RWPE2 (cell line): ENCODE results near the gene UBE3B.

Experiments
- ATAC-seq: fragments of 200-7000 bp; cut with Tn5 transposase; 3 replicates; pipeline ENCODE4 v1.9.1; 2021; ENCODE audit warnings: low read depth
- DNase-seq: peaks from one replicate; pipeline ENCODE4 v3.0.0-alpha.2; 2020; ENCODE audit warnings: low spot score
- H3K27ac ChIP-seq: fragments of 450-650 bp; 2 replicates; pipeline ENCODE4 v1.5.1; 2017; ENCODE audit warnings: mild to moderate bottlenecking; ENCODE audit not compliant: poor library complexity, severe bottlenecking
- H3K27me3 ChIP-seq: fragments of 250-450 bp; sonication (Bioruptor Pico); 2 replicates; pipeline ENCODE4 v1.5.1; 2021; ENCODE audit warnings: mild to moderate bottlenecking, moderate library complexity; ENCODE audit not compliant: insufficient read depth, poor library complexity, severe bottlenecking
- H3K36me3 ChIP-seq: fragments of 250-450 bp; sonication (Bioruptor Pico); 2 replicates; pipeline ENCODE4 v1.5.1; 2020; ENCODE audit warnings: low read depth, mild to moderate bottlenecking, moderate library complexity
- H3K4me1 ChIP-seq: fragments of 250-450 bp; sonication (Bioruptor Pico); 2 replicates; pipeline ENCODE4 v1.5.1; 2021; ENCODE audit warnings: mild to moderate bottlenecking, moderate library complexity; ENCODE audit not compliant: insufficient read depth, poor library complexity, severe bottlenecking
- H3K4me3 ChIP-seq: fragments of 250-450 bp; sonication (Bioruptor Pico); 2 replicates; pipeline ENCODE4 v1.5.1; 2021; ENCODE audit warnings: mild to moderate bottlenecking, moderate library complexity; ENCODE audit not compliant: severe bottlenecking
- H3K9me3 ChIP-seq: fragments of 250-450 bp; sonication (Bioruptor Pico); 2 replicates; pipeline ENCODE4 v1.5.1; 2021; ENCODE audit warnings: mild to moderate bottlenecking, moderate library complexity; ENCODE audit not compliant: severe bottlenecking
- CTCF ChIP-seq: fragments of 450-650 bp; IDR thresholded peaks from one replicate; pipeline ENCODE4 v1.5.1; 2017; ENCODE audit warnings: mild to moderate bottlenecking, moderate library complexity; ENCODE audit not compliant: poor library complexity, severe bottlenecking

Gene UBE3B

GRCh38 chr12:109537136-109537535 lies 59.7 kb downstream of the UBE3B start:
- Histone ChIP-seq H3K27ac (no peak overlapping the region), H3K9me3 (no peaks in the 10 kb centered on the region), H3K27me3 (no peaks in the 10 kb centered on the region), H3K4me1 (no peaks in the 10 kb centered on the region), H3K4me3 (no peak overlapping the region), H3K36me3 (no peaks in the 10 kb centered on the region)
- ATAC-seq (no peak), DNase-seq (no peak)
- TF ChIP-seq CTCF, result no peak

- Histone ChIP-seq H3K4me1 (no peaks in the 10 kb centered on the region), H3K9me3 (no peaks in the 10 kb centered on the region), H3K27me3 (no peaks in the 10 kb centered on the region), H3K27ac (no peak overlapping the region), H3K4me3 (no peak overlapping the region), H3K36me3 (no peaks in the 10 kb centered on the region)
- ATAC-seq (no peak), DNase-seq (no peak)
- TF ChIP-seq CTCF, result no peak
These were observed 60.9 kb downstream of the UBE3B start for GRCh38 chr12:109538191-109538863.

- Histone ChIP-seq H3K9me3 (no peaks in the 10 kb centered on the region), H3K4me3 (no peak overlapping the region), H3K36me3 (no peaks in the 10 kb centered on the region), H3K27me3 (no peaks in the 10 kb centered on the region), H3K4me1 (no peaks in the 10 kb centered on the region), H3K27ac (no peak overlapping the region)
- TF ChIP-seq CTCF, result no peak
- DNase-seq (no peak), ATAC-seq (peak; percentile 46; the same call in 1 of the 3 replicates)
These were observed 62.1 kb downstream of the UBE3B start for GRCh38 chr12:109539508-109539907.

GRCh38 chr12:109540526-109541412 lies 63.3 kb downstream of the UBE3B start:
- Histone ChIP-seq H3K9me3 (no peaks in the 10 kb centered on the region), H3K27me3 (no peaks in the 10 kb centered on the region), H3K27ac (no peak overlapping the region), H3K36me3 (no peaks in the 10 kb centered on the region), H3K4me1 (peaks cover 2% of the 10 kb centered on the region), H3K4me3 (no peak overlapping the region)
- TF ChIP-seq CTCF, result no peak
- ATAC-seq (no peak), DNase-seq (no peak)

- Histone ChIP-seq H3K4me1 (peaks cover 5% of the 10 kb centered on the region), H3K4me3 (no peak overlapping the region), H3K27ac (no peak overlapping the region), H3K9me3 (no peaks in the 10 kb centered on the region), H3K36me3 (no peaks in the 10 kb centered on the region), H3K27me3 (no peaks in the 10 kb centered on the region)
- TF ChIP-seq CTCF, result no peak
- ATAC-seq (no peak), DNase-seq (no peak)
These were observed 63.9 kb downstream of the UBE3B start for GRCh38 chr12:109541413-109541726.
